ENCODE data around the gene LRRC41. TPM values are rescaled to one million over a fixed set of nuclear protein-coding genes. Genes with fewer than 3 reads are reported as not detected.
"Not testable (repeated sequence)": the region's sequence is repeated elsewhere in the genome, so short reads cannot be mapped to it uniquely, and the experiment has no call there.

LRRC41 gene
- total RNA-seq, 1 experiment from 2014 or later = 63.3 TPM

- DNase-seq (ENCODE audit: low read depth) = not testable (repeated sequence)
Observed at GRCh38 chr1:46325285-46326076, 22.1 kb upstream of the LRRC41 start.

- not testable (repeated sequence) for DNase-seq (ENCODE audit: low read depth)
Observed at GRCh38 chr1:46322191-46322590, 18.8 kb upstream of the LRRC41 start.

- DNase-seq (ENCODE audit: low read depth) = not testable (repeated sequence)
Observed at GRCh38 chr1:46319960-46320914, 16.8 kb upstream of the LRRC41 start.

- DNase-seq (ENCODE audit: low read depth) = not testable (repeated sequence)
Observed at GRCh38 chr1:46319301-46319700, 15.9 kb upstream of the LRRC41 start.

- DNase-seq (ENCODE audit: low read depth) = no peak
Observed at GRCh38 chr1:46317323-46317722, 13.9 kb upstream of the LRRC41 start.

GRCh38 chr1:46315669-46316403 lies 12.4 kb upstream of the LRRC41 start:
- DNase-seq (ENCODE audit: low read depth) = no peak

GRCh38 chr1:46310321-46310720 lies 6.9 kb upstream of the LRRC41 start:
- no peak for DNase-seq (ENCODE audit: low read depth)

- DNase-seq (ENCODE audit: low read depth) = no peak
Observed at GRCh38 chr1:46309401-46310159, 6.2 kb upstream of the LRRC41 start.

GRCh38 chr1:46306159-46306530 lies 2.7 kb upstream of the LRRC41 start:
- no peak for DNase-seq (ENCODE audit: low read depth)

GRCh38 chr1:46303872-46304326 lies 483 bp upstream of the LRRC41 start:
- peak; percentile 9 for DNase-seq (ENCODE audit: low read depth)

GRCh38 chr1:46302641-46303037 lies 777 bp downstream of the LRRC41 start:
- peak; percentile 28 for DNase-seq (ENCODE audit: low read depth)

GRCh38 chr1:46301808-46302640 lies 1.4 kb downstream of the LRRC41 start:
- peak; percentile 61 for DNase-seq (ENCODE audit: low read depth)

- DNase-seq (ENCODE audit: low read depth) = peak; percentile 17
Observed at GRCh38 chr1:46301406-46301807, 2.0 kb downstream of the LRRC41 start.

- DNase-seq (ENCODE audit: low read depth) = no peak
Observed at GRCh38 chr1:46300673-46301405, 2.6 kb downstream of the LRRC41 start.

- no peak for DNase-seq (ENCODE audit: low read depth)
Observed at GRCh38 chr1:46298387-46298786, 5.0 kb downstream of the LRRC41 start.

GRCh38 chr1:46295306-46295705 lies 8.1 kb downstream of the LRRC41 start:
- DNase-seq (ENCODE audit: low read depth) = no peak

GRCh38 chr1:46289976-46290375 lies 13.4 kb downstream of the LRRC41 start:
- no peak for DNase-seq (ENCODE audit: low read depth)

- no peak for DNase-seq (ENCODE audit: low read depth)
Observed at GRCh38 chr1:46289134-46289494, 14.3 kb downstream of the LRRC41 start.

GRCh38 chr1:46288485-46289133 lies 14.8 kb downstream of the LRRC41 start:
- no peak for DNase-seq (ENCODE audit: low read depth)

Data from RPMI7951 (cell line).